ENCODE data around the gene EML2.
"Not testable (repeated sequence)": the region's sequence is repeated elsewhere in the genome, so short reads cannot be mapped to it uniquely, and the experiment has no call there.

EML2 gene, protein sequence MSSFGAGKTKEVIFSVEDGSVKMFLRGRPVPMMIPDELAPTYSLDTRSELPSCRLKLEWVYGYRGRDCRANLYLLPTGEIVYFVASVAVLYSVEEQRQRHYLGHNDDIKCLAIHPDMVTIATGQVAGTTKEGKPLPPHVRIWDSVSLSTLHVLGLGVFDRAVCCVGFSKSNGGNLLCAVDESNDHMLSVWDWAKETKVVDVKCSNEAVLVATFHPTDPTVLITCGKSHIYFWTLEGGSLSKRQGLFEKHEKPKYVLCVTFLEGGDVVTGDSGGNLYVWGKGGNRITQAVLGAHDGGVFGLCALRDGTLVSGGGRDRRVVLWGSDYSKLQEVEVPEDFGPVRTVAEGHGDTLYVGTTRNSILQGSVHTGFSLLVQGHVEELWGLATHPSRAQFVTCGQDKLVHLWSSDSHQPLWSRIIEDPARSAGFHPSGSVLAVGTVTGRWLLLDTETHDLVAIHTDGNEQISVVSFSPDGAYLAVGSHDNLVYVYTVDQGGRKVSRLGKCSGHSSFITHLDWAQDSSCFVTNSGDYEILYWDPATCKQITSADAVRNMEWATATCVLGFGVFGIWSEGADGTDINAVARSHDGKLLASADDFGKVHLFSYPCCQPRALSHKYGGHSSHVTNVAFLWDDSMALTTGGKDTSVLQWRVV

GRCh38 chr19:45638930-45639729 lies at the start of gene EML2:
Gene EML2, minus strand, starts transcription at chr19:45639397. Its CDS starts 21 bp downstream, at chr19:45639376.
- peaks cover 12% of the 10 kb centered on the region for H3K36me3 Mint-ChIP-seq (ENCODE audit: low read depth)
- no peaks in the 10 kb centered on the region for H3K9me3 Mint-ChIP-seq
- peaks cover 25% of the 10 kb centered on the region for H3K4me1 Mint-ChIP-seq (ENCODE audit: low read depth)
- H3K27ac Mint-ChIP-seq: peak within 1 kb of the TSS; percentile 85
- H3K4me3 Mint-ChIP-seq: peak within 1 kb of the TSS; percentile 96
- H3K27me3 Mint-ChIP-seq (ENCODE audit: low read depth): peaks cover 4% of the 10 kb centered on the region

- Mint-ChIP-seq H3K9me3 (no peaks in the 10 kb centered on the region), H3K4me3 (no peak overlapping the region), H3K36me3 (ENCODE audit: low read depth) (peaks cover 19% of the 10 kb centered on the region), H3K27me3 (ENCODE audit: low read depth) (no peaks in the 10 kb centered on the region), H3K4me1 (ENCODE audit: low read depth) (peaks cover 10% of the 10 kb centered on the region), H3K27ac (no peak overlapping the region)
These were observed 48.4 kb upstream of the EML2 start for GRCh38 chr19:45687599-45687998.

- peaks cover 15% of the 10 kb centered on the region for H3K36me3 Mint-ChIP-seq (ENCODE audit: low read depth)
- H3K27ac Mint-ChIP-seq; H3K4me1 Mint-ChIP-seq (ENCODE audit: low read depth); H3K27me3 Mint-ChIP-seq (ENCODE audit: low read depth); H3K4me3 Mint-ChIP-seq; H3K9me3 Mint-ChIP-seq: not testable (repeated sequence)
These were observed 45.8 kb upstream of the EML2 start for GRCh38 chr19:45685045-45685444.

DNA sequence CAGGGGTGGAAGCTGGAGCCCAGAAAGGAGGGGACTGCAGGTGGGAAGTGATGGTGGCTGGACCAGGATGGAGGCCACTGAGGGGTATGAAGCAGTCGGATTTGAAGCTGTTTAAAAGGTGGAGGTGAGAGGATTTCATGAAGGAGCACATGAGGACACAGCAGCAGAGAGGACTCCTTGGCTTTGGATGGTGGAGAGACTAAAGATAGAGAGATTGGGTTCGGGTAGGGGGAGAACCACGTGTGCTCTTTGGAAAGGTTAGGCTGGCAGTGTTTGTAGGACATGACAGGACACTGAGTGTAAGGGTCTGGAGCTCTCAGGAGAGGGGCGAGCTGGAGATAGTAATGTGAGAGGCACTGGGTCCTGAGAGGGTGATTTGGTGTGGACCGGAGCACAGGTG lies 43.7 kb upstream of the EML2 start:
- Mint-ChIP-seq H3K27ac (no peak overlapping the region), H3K9me3 (no peaks in the 10 kb centered on the region), H3K36me3 (ENCODE audit: low read depth) (peaks cover 12% of the 10 kb centered on the region), H3K4me1 (ENCODE audit: low read depth) (peaks cover 7% of the 10 kb centered on the region), H3K4me3 (no peak overlapping the region), H3K27me3 (ENCODE audit: low read depth) (no peaks in the 10 kb centered on the region)

DNA sequence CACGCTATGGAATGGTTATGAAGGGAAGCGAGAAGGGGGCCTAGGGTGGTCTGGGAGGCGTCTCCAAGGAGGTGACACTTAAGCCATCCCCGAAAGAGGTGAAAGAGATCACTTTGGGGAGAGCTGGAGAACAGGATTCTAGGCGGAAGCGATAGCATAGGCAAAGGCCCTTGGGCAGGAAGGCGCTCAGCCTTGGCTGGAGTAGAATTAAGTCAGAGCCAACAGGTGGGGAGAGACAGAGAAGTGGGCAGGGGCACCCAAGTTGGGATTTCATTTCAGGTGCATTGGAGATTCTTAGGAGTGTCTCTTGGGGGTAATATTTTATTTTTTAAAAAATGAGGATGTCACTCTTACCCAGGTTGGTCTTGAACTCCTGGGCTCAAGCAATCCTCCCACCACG lies 42.9 kb upstream of the EML2 start:
- peaks cover 12% of the 10 kb centered on the region for H3K36me3 Mint-ChIP-seq (ENCODE audit: low read depth)
- no peak overlapping the region for H3K4me3 Mint-ChIP-seq
- peaks cover 4% of the 10 kb centered on the region for H3K27me3 Mint-ChIP-seq (ENCODE audit: low read depth)
- H3K27ac Mint-ChIP-seq: no peak overlapping the region
- H3K9me3 Mint-ChIP-seq: no peaks in the 10 kb centered on the region
- peaks cover 12% of the 10 kb centered on the region for H3K4me1 Mint-ChIP-seq (ENCODE audit: low read depth)

DNA sequence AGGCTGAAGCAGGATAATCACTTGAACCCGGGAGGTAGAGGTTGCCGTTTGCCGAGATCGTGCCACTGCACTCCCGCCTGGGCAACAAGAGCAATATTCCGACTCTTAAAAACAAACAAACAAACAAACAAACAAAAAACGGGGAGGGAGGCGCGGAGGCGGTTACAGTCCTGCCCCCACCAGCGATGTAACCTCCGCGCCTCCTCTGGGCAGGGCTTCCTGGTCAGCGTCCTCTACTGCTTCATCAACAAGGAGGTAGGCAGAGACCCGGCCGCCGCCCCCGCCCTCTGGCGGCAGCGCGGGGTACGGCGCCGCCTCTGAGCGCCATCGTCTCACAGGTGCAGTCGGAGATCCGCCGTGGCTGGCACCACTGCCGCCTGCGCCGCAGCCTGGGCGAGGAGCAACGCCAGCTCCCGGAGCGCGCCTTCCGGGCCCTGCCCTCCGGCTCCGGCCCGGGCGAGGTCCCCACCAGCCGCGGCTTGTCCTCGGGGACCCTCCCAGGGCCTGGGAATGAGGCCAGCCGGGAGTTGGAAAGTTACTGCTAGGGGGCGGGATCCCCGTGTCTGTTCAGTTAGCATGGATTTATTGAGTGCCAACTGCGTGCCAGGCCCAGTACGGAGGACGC lies 42.3 kb upstream of the EML2 start:
- peak overlapping the region; percentile 74 for H3K27ac Mint-ChIP-seq
- H3K9me3 Mint-ChIP-seq: no peaks in the 10 kb centered on the region
- H3K27me3 Mint-ChIP-seq (ENCODE audit: low read depth): peaks cover 4% of the 10 kb centered on the region
- H3K4me1 Mint-ChIP-seq (ENCODE audit: low read depth): peaks cover 15% of the 10 kb centered on the region
- H3K36me3 Mint-ChIP-seq (ENCODE audit: low read depth): peaks cover 8% of the 10 kb centered on the region
- peak overlapping the region; percentile 80 for H3K4me3 Mint-ChIP-seq

GRCh38 chr19:45677351-45678230 lies 38.4 kb upstream of the EML2 start:
- Mint-ChIP-seq H3K4me1 (ENCODE audit: low read depth) (peaks cover 15% of the 10 kb centered on the region), H3K27ac (peak overlapping the region; percentile 79), H3K9me3 (no peaks in the 10 kb centered on the region), H3K4me3 (peak overlapping the region; percentile 86), H3K27me3 (ENCODE audit: low read depth) (peaks cover 4% of the 10 kb centered on the region), H3K36me3 (ENCODE audit: low read depth) (peaks cover 1% of the 10 kb centered on the region)

DNA sequence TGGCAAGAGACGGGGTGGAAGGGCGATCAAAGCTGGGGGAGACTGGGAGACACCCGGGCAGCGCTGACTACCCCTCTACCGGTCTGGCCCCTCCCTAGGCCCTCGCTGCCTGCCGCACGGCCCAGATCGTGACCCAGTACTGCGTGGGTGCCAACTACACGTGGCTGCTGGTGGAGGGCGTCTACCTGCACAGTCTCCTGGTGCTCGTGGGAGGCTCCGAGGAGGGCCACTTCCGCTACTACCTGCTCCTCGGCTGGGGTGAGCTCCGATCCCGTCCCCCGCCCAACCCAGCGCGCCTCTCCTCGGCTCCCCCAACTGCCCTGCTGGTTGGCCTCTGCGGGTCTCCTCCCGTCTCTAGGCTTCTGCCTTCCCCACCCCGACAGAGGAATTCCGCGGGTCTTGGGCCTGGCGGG lies 37.7 kb upstream of the EML2 start:
- Mint-ChIP-seq H3K4me3 (peak overlapping the region; percentile 40), H3K27ac (peak overlapping the region; percentile 6), H3K4me1 (ENCODE audit: low read depth) (peaks cover 12% of the 10 kb centered on the region), H3K9me3 (no peaks in the 10 kb centered on the region), H3K27me3 (ENCODE audit: low read depth) (peaks cover 4% of the 10 kb centered on the region), H3K36me3 (ENCODE audit: low read depth) (peaks cover 1% of the 10 kb centered on the region)

GRCh38 chr19:45674946-45675345 lies 35.7 kb upstream of the EML2 start:
- H3K27ac Mint-ChIP-seq: no peak overlapping the region
- H3K27me3 Mint-ChIP-seq (ENCODE audit: low read depth): peaks cover 4% of the 10 kb centered on the region
- H3K36me3 Mint-ChIP-seq (ENCODE audit: low read depth): peaks cover 3% of the 10 kb centered on the region
- no peak overlapping the region for H3K4me3 Mint-ChIP-seq
- H3K9me3 Mint-ChIP-seq: no peaks in the 10 kb centered on the region
- H3K4me1 Mint-ChIP-seq (ENCODE audit: low read depth): peaks cover 21% of the 10 kb centered on the region

- Mint-ChIP-seq H3K4me3 (peak overlapping the region; percentile 69), H3K36me3 (ENCODE audit: low read depth) (peaks cover 2% of the 10 kb centered on the region), H3K27me3 (ENCODE audit: low read depth) (peaks cover 4% of the 10 kb centered on the region), H3K9me3 (no peaks in the 10 kb centered on the region), H3K27ac (peak overlapping the region; percentile 57), H3K4me1 (ENCODE audit: low read depth) (peaks cover 23% of the 10 kb centered on the region)
These were observed 31.7 kb upstream of the EML2 start for GRCh38 chr19:45670670-45671453.

GRCh38 chr19:45668342-45668871 lies 29.2 kb upstream of the EML2 start:
- Mint-ChIP-seq H3K4me1 (ENCODE audit: low read depth) (peaks cover 26% of the 10 kb centered on the region), H3K27me3 (ENCODE audit: low read depth) (peaks cover 4% of the 10 kb centered on the region), H3K27ac (peak overlapping the region; percentile 81), H3K36me3 (ENCODE audit: low read depth) (peaks cover 2% of the 10 kb centered on the region), H3K4me3 (peak overlapping the region; percentile 90), H3K9me3 (no peaks in the 10 kb centered on the region)

DNA sequence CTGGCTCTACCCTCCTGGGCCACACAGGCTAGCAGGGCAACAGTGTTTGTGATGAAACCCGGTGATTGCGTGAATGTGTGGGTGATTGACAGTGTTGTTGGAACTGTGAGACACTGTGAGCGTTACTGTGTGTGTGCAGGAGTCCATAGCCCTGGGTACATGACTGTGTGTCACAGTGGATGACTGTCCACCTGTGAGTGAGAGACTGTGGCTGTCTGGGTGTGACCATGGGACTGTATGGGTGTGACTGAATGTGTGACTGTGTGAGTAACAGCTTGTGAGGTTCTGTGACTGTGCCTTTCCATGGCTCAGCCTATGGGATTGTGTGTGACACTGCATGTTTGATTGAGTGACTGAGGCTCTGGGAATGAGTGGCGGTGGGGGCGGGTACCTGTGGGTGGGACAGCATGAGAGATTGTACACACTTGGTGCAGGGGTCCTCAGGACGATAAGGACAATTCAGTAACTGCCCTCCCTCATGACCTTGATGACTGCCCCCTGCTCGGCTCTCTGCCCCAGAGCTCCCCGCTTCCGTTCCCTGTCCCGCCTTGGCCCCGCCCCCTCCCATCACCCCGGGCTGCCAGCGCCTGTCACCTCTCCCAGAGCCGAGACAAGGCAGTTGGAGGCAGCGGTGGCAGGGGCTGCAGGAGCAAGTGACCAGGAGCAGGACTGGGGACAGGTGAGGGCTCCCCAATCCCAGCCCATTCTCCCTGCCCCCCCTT lies 28.6 kb upstream of the EML2 start, which contains the start of gene GIPR:
TSS of gene GIPR (plus strand) at position 602 of the 722 bp plus-strand sequence. CDS start 1,300 bp downstream, outside the sequence.
- peak within 1 kb of the TSS; percentile 90 for H3K4me3 Mint-ChIP-seq
- peaks cover 4% of the 10 kb centered on the region for H3K27me3 Mint-ChIP-seq (ENCODE audit: low read depth)
- no peaks in the 10 kb centered on the region for H3K9me3 Mint-ChIP-seq
- peak within 1 kb of the TSS; percentile 81 for H3K27ac Mint-ChIP-seq
- H3K36me3 Mint-ChIP-seq (ENCODE audit: low read depth): peaks cover 2% of the 10 kb centered on the region
- H3K4me1 Mint-ChIP-seq (ENCODE audit: low read depth): peaks cover 26% of the 10 kb centered on the region

Data from T-helper 1 cell treated with Interleukin-12 subunit alpha and Interleukin-12 subunit beta and Interleukin-4 antibody, amounts not matched to agents 30 μg/mL and 1 μg/mL, for 36 hours (primary cell).